GM21447 (cell line): ENCODE results near the gene IQCF2.
"Not testable (repeated sequence)": the region's sequence is repeated elsewhere in the genome, so short reads cannot be mapped to it uniquely, and the experiment has no call there.

ENCODE experiments used
- ATAC-seq: cut with Tn5 transposase; IDR thresholded peaks from one replicate; pipeline ENCODE4 v1.9.1; 2021; ENCODE audit not compliant: unreplicated experiment

Gene IQCF2

GRCh38 chr3:51876186-51876585, 14.8 kb downstream of the IQCF2 start:
- ATAC-seq, result no peak

- ATAC-seq, result no peak
Observed at GRCh38 chr3:51879937-51880336, 18.5 kb downstream of the IQCF2 start.

- ATAC-seq, result no peak
Observed at GRCh38 chr3:51886447-51886846, 25.0 kb downstream of the IQCF2 start.

- no peak for ATAC-seq
Observed at GRCh38 chr3:51887620-51888019, 26.2 kb downstream of the IQCF2 start.

- ATAC-seq, result no peak
Observed at GRCh38 chr3:51888463-51889105, 27.2 kb downstream of the IQCF2 start.

GRCh38 chr3:51891242-51892039, 30.0 kb downstream of the IQCF2 start:
- ATAC-seq, result no peak

- no peak for ATAC-seq
Observed at GRCh38 chr3:51894391-51894790, 33.0 kb downstream of the IQCF2 start.

- ATAC-seq, result no peak
Observed at GRCh38 chr3:51894939-51895338, 33.5 kb downstream of the IQCF2 start.

- ATAC-seq, result no peak
Observed at GRCh38 chr3:51896607-51897305, 35.3 kb downstream of the IQCF2 start.

GRCh38 chr3:51897391-51897790, 36.0 kb downstream of the IQCF2 start:
- ATAC-seq, result no peak

- ATAC-seq, result not testable (repeated sequence)
Observed at GRCh38 chr3:51900043-51900442, 38.6 kb downstream of the IQCF2 start.

- not testable (repeated sequence) for ATAC-seq
Observed at GRCh38 chr3:51902361-51902760, 40.9 kb downstream of the IQCF2 start.

- ATAC-seq, result no peak
Observed at GRCh38 chr3:51904034-51904823, 42.8 kb downstream of the IQCF2 start.

- no peak for ATAC-seq
Observed at GRCh38 chr3:51908026-51908425, 46.6 kb downstream of the IQCF2 start.
